Smooth muscle cell (in vitro differentiated cells): ENCODE measurements around the gene DSCAML1. TPM values are rescaled to one million over a fixed set of nuclear protein-coding genes. Genes with fewer than 3 reads are reported as not detected.

ENCODE experiments used
- DNase-seq: peaks from one replicate; lab custom pipeline; 2025; ENCODE audit not compliant: unreplicated experiment; lab: John Stamatoyannopoulos, UW
- H2AFZ ChIP-seq: fragments of 200-600 bp; sonication (generic); 2 replicates; pipeline ENCODE4 v1.6.0; 2016; ENCODE audit warnings: antibody characterized with exemption, low read depth, mild to moderate bottlenecking
- H3F3A ChIP-seq: fragments of 200-600 bp; sonication (generic); 2 replicates; pipeline ENCODE4 v1.6.0; 2017; ENCODE audit warnings: antibody characterized with exemption, low read depth
- H3K27ac ChIP-seq: fragments of 200-600 bp; sonication (generic); 2 replicates; pipeline ENCODE4 v1.5.1; 2016; ENCODE audit warnings: low read depth, mild to moderate bottlenecking
- H3K27me3 ChIP-seq: fragments of 200-600 bp; sonication (generic); 2 replicates; pipeline ENCODE4 v1.6.1; 2016; ENCODE audit warnings: low read depth, mild to moderate bottlenecking
- H3K36me3 ChIP-seq: fragments of 200-600 bp; sonication (generic); 2 replicates; pipeline ENCODE4 v1.5.1; 2016; ENCODE audit warnings: low read depth
- H3K4me1 ChIP-seq: fragments of 200-600 bp; sonication (generic); 2 replicates; pipeline ENCODE4 v1.5.1; 2016; ENCODE audit warnings: low read depth
- H3K4me2 ChIP-seq: fragments of 200-600 bp; sonication (generic); 2 replicates; pipeline ENCODE4 v1.6.0; 2016; ENCODE audit warnings: mild to moderate bottlenecking
- H3K4me3 ChIP-seq: fragments of 200-600 bp; sonication (generic); 2 replicates; pipeline ENCODE4 v1.5.1; 2016; ENCODE audit warnings: mild to moderate bottlenecking
- H3K79me2 ChIP-seq: fragments of 200-600 bp; sonication (generic); 2 replicates; pipeline ENCODE4 v1.6.0; 2016; ENCODE audit warnings: low read depth, mild to moderate bottlenecking
- H3K9ac ChIP-seq: fragments of 200-600 bp; sonication (generic); 2 replicates; pipeline ENCODE4 v1.6.0; 2016; ENCODE audit warnings: low read depth
- H3K9me3 ChIP-seq: fragments of 200-600 bp; sonication (generic); replicated peaks from 2 replicates; pipeline ENCODE4 v1.5.1; 2016; ENCODE audit warnings: low read depth
- H4K20me1 ChIP-seq: fragments of 200-600 bp; sonication (generic); 2 replicates; pipeline ENCODE4 v1.6.0; 2016; ENCODE audit warnings: low read depth
- CTCF ChIP-seq: fragments of 200-600 bp; sonication (generic); IDR thresholded peaks from 2 replicates; pipeline ENCODE4 v1.5.1; 2017; ENCODE audit warnings: borderline replicate concordance, mild to moderate bottlenecking, antibody characterized with exemption; ENCODE audit not compliant: insufficient read depth, poor library complexity, severe bottlenecking
- WGBS: methylation state at CpG from one replicate; pipeline ENCODE4 v1.1.7; 2016; ENCODE audit warnings: low lambda C conversion rate; 5-methylcytosine and 5-hydroxymethylcytosine counted together
- polyA plus RNA-seq: library from polyadenylated mRNA; unstranded; fragments of >200 nt; fragmentation: Nextera tagmentation; extraction: Ambion mirVana; gene quantifications from 2 replicates; pipeline ENCODE4 v1.2.1, GENCODE V29; 2016
- total RNA-seq: library from RNA; depleted of rRNA; stranded (reverse); fragments of >200 nt; gene quantifications from 2 replicates; pipeline ENCODE4 v1.2.3, GENCODE V29; 2014

Gene DSCAML1
- total and polyA plus RNA-seq, 2 experiments from 2014 or later: 0.22 TPM; not detected in 1

GRCh38 chr11:117744471-117745150 is 52.4 kb downstream of the DSCAML1 start:
- H3K79me2 ChIP-seq: no peaks in the 10 kb centered on the region
- no peak overlapping the region for H3K9ac ChIP-seq
- H4K20me1 ChIP-seq: no peaks in the 10 kb centered on the region
- no peak overlapping the region for H3K4me3 ChIP-seq
- no peaks in the 10 kb centered on the region for H3K9me3 ChIP-seq
- DNase-seq: no peak
- H3K4me2 ChIP-seq: no peak overlapping the region
- H3K27me3 ChIP-seq: peaks cover 15% of the 10 kb centered on the region
- no peak for TF ChIP-seq CTCF
- no peak overlapping the region for H3K27ac ChIP-seq
- H3F3A ChIP-seq: no peaks in the 10 kb centered on the region
- no peaks in the 10 kb centered on the region for H3K4me1 ChIP-seq
- no peak overlapping the region for H2AFZ ChIP-seq
- 80% methylated on average over 11 of the region's 11 CpGs for WGBS
- no peaks in the 10 kb centered on the region for H3K36me3 ChIP-seq

- no peaks in the 10 kb centered on the region for H3K36me3 ChIP-seq
- TF ChIP-seq CTCF: no peak
- WGBS: 82% methylated on average over 9 of the region's 9 CpGs
- no peak overlapping the region for H3K9ac ChIP-seq
- no peak overlapping the region for H3K27ac ChIP-seq
- peaks cover 15% of the 10 kb centered on the region for H3K27me3 ChIP-seq
- H3F3A ChIP-seq: no peaks in the 10 kb centered on the region
- H3K9me3 ChIP-seq: no peaks in the 10 kb centered on the region
- H2AFZ ChIP-seq: no peak overlapping the region
- no peaks in the 10 kb centered on the region for H4K20me1 ChIP-seq
- no peak overlapping the region for H3K4me2 ChIP-seq
- no peaks in the 10 kb centered on the region for H3K79me2 ChIP-seq
- no peak for DNase-seq
- no peak overlapping the region for H3K4me3 ChIP-seq
- no peaks in the 10 kb centered on the region for H3K4me1 ChIP-seq
These were observed 53.7 kb downstream of the DSCAML1 start for GRCh38 chr11:117743121-117743815.

- Histone ChIP-seq H3K27me3 (peaks cover 5% of the 10 kb centered on the region), H3K9me3 (no peaks in the 10 kb centered on the region), H3K4me2 (no peak overlapping the region), H3K36me3 (no peaks in the 10 kb centered on the region), H2AFZ (no peak overlapping the region), H3K9ac (no peak overlapping the region), H3K79me2 (no peaks in the 10 kb centered on the region), H3K27ac (no peak overlapping the region), H3K4me3 (no peak overlapping the region), H4K20me1 (no peaks in the 10 kb centered on the region), H3K4me1 (peaks cover 4% of the 10 kb centered on the region), H3F3A (no peaks in the 10 kb centered on the region)
- 62% methylated on average over 8 of the region's 8 CpGs for WGBS
- no peak for TF ChIP-seq CTCF
- DNase-seq: no peak
These were observed 58.6 kb downstream of the DSCAML1 start for GRCh38 chr11:117738246-117738957.
